HG02678 (cell line): ENCODE measurements around the gene CREBBP.

Source experiments
- ATAC-seq: cut with Tn5 transposase; IDR thresholded peaks from one replicate; pipeline ENCODE4 v1.9.1; 2021; ENCODE audit warnings: mild to moderate bottlenecking, moderate library complexity; ENCODE audit not compliant: unreplicated experiment

Gene CREBBP

GRCh38 chr16:3798838-3799237 lies 81.7 kb downstream of the CREBBP start:
- ATAC-seq: no peak

- ATAC-seq: peak; percentile 49
These were observed 82.4 kb downstream of the CREBBP start for GRCh38 chr16:3797904-3798811.

- peak; percentile 49 for ATAC-seq
These were observed 83.0 kb downstream of the CREBBP start for GRCh38 chr16:3797473-3797872.

- ATAC-seq: no peak
These were observed 87.3 kb downstream of the CREBBP start for GRCh38 chr16:3793161-3793576.

GRCh38 chr16:3792472-3793012 lies 88.0 kb downstream of the CREBBP start:
- no peak for ATAC-seq

- ATAC-seq: no peak
These were observed 88.8 kb downstream of the CREBBP start for GRCh38 chr16:3791701-3792100.

GRCh38 chr16:3789375-3790099 lies 91.0 kb downstream of the CREBBP start:
- no peak for ATAC-seq

- ATAC-seq: no peak
These were observed 91.7 kb downstream of the CREBBP start for GRCh38 chr16:3788711-3789374.

- peak; percentile 75 for ATAC-seq
These were observed 92.4 kb downstream of the CREBBP start for GRCh38 chr16:3787924-3788661.

- no peak for ATAC-seq
These were observed 95.1 kb downstream of the CREBBP start for GRCh38 chr16:3785413-3785812.

- no peak for ATAC-seq
These were observed 97.0 kb downstream of the CREBBP start for GRCh38 chr16:3783516-3783915.

GRCh38 chr16:3782566-3782965 lies 97.9 kb downstream of the CREBBP start:
- ATAC-seq: no peak

GRCh38 chr16:3781421-3781820 lies 99.1 kb downstream of the CREBBP start:
- ATAC-seq: no peak

- ATAC-seq: no peak
These were observed 99.9 kb downstream of the CREBBP start for GRCh38 chr16:3780570-3780969.

GRCh38 chr16:3776316-3776715 lies 104.2 kb downstream of the CREBBP start:
- no peak for ATAC-seq

- ATAC-seq: no peak
These were observed 105.7 kb downstream of the CREBBP start for GRCh38 chr16:3774819-3775218.

- no peak for ATAC-seq
These were observed 106.3 kb downstream of the CREBBP start for GRCh38 chr16:3774156-3774767.

GRCh38 chr16:3773663-3774062 lies 106.8 kb downstream of the CREBBP start:
- ATAC-seq: no peak

GRCh38 chr16:3771513-3771912 lies 109.0 kb downstream of the CREBBP start:
- no peak for ATAC-seq

- no peak for ATAC-seq
These were observed 110.0 kb downstream of the CREBBP start for GRCh38 chr16:3770530-3770929.
